Mammary epithelial cell (primary cell): Measurements from ENCODE around the gene ARHGAP4.

ENCODE experiments used
- CTCF ChIP-seq, 2 donors: IDR thresholded peaks in 1 of 2; conservative IDR thresholded peaks in 1 of 2; 2 replicates each; pipeline ENCODE4 v1.5.1; 2011 to 2012; ENCODE audit warnings: inconsistent platforms in 2 of 2, low read length in 2 of 2, mild to moderate bottlenecking in 2 of 2, control low read depth in 1 of 2, low read depth in 1 of 2; ENCODE audit not compliant: insufficient read depth in 1 of 2; ENCODE audit errors: extremely low read depth in 1 of 2
- EZH2 ChIP-seq: IDR thresholded peaks from 2 replicates; pipeline ENCODE4 v1.6.1; 2012; ENCODE audit warnings: low read length, inconsistent platforms, borderline replicate concordance

GRCh38 chrX:153909980-153910360 lies 16.1 kb downstream of the ARHGAP4 start:
- no peak for TF ChIP-seq CTCF (conservative IDR thresholded peaks at IDR 0.05 in 1 of 2, IDR thresholded peaks at IDR 0.05 in 1 of 2; ENCODE audit: extremely low read depth in 1 of 2, insufficient read depth in 1 of 2, low read depth in 1 of 2, low read length in 2 of 2)
- no peak for TF ChIP-seq EZH2
